Neuron (in vitro differentiated cells): ENCODE measurements around the gene HOXB4.

ENCODE experiments used
- H2AFZ ChIP-seq: one replicate; pipeline ENCODE4 v1.6.1; 2013; ENCODE audit warnings: low read depth, mild to moderate bottlenecking, inconsistent platforms, low read length, moderate library complexity
- H3K27me3 ChIP-seq: one replicate; pipeline ENCODE4 v1.6.1; 2013; ENCODE audit warnings: low read length; ENCODE audit not compliant: insufficient read depth
- H3K36me3 ChIP-seq: one replicate; pipeline ENCODE4 v1.6.1; 2013; ENCODE audit warnings: low read length; ENCODE audit not compliant: insufficient read depth
- H3K4me1 ChIP-seq: one replicate; pipeline ENCODE4 v1.6.1; 2013; ENCODE audit warnings: low read length; ENCODE audit not compliant: insufficient read depth
- H3K4me3 ChIP-seq: 2 replicates; pipeline ENCODE4 v1.5.1; 2013; ENCODE audit warnings: mild to moderate bottlenecking, low read length, moderate library complexity
- H3K9me3 ChIP-seq: one replicate; pipeline ENCODE4 v1.6.1; 2013; ENCODE audit warnings: low read length

Gene HOXB4

DNA sequence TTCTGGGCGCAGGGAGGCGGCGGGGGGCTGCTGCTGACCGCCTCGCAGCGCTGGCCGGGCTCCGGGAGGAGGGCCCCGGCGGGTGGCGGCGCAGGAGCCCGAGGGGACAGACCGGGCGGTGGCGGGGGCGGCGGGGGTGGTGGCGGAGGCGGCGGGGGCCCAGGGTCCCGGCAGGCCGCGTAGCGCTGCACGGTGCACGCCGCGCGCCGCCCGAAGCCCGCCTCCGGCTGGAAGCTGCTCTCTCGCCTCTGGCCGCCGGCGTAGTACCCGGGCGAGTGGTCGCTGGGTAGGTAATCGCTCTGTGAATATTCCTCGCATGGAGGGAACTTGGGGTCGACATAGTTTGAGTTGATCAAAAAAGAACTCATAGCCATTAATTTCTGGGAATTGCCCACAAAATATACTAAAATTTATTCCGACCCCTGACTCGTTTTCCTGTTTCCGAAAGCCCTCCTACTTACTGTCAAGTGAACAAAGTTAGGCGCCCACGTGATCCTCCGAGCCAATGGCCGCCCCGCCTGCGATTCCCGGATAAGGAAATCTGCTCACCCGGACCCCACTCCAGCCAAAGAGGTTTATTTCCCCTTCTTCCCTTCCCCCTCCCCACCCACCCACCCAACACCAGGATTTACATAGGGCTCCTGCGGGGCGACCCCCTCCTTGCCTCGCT lies at the start of gene HOXB4:
HOXB4 (minus strand) TSS at position 405 of the 670 bp plus-strand sequence; CDS start at position 374, 31 bp downstream.
- H3K27me3 ChIP-seq, result peaks cover 92% of the 10 kb centered on the region
- H3K4me1 ChIP-seq, result no peaks in the 10 kb centered on the region

GRCh38 chr17:48627118-48627597 lies 49.0 kb upstream of the HOXB4 start:
- H3K36me3 ChIP-seq, result no peaks in the 10 kb centered on the region
- H2AFZ ChIP-seq, result no peak overlapping the region
- peaks cover 5% of the 10 kb centered on the region for H3K4me1 ChIP-seq
- no peak overlapping the region for H3K4me3 ChIP-seq
- H3K9me3 ChIP-seq, result no peaks in the 10 kb centered on the region
- peaks cover 98% of the 10 kb centered on the region for H3K27me3 ChIP-seq

More for the DNA sequence above, at the start of gene HOXB4:
- no peak within 1 kb of the TSS for H2AFZ ChIP-seq
- H3K9me3 ChIP-seq, result no peaks in the 10 kb centered on the region
- no peaks in the 10 kb centered on the region for H3K36me3 ChIP-seq
- peak within 1 kb of the TSS; percentile 36 for H3K4me3 ChIP-seq

DNA sequence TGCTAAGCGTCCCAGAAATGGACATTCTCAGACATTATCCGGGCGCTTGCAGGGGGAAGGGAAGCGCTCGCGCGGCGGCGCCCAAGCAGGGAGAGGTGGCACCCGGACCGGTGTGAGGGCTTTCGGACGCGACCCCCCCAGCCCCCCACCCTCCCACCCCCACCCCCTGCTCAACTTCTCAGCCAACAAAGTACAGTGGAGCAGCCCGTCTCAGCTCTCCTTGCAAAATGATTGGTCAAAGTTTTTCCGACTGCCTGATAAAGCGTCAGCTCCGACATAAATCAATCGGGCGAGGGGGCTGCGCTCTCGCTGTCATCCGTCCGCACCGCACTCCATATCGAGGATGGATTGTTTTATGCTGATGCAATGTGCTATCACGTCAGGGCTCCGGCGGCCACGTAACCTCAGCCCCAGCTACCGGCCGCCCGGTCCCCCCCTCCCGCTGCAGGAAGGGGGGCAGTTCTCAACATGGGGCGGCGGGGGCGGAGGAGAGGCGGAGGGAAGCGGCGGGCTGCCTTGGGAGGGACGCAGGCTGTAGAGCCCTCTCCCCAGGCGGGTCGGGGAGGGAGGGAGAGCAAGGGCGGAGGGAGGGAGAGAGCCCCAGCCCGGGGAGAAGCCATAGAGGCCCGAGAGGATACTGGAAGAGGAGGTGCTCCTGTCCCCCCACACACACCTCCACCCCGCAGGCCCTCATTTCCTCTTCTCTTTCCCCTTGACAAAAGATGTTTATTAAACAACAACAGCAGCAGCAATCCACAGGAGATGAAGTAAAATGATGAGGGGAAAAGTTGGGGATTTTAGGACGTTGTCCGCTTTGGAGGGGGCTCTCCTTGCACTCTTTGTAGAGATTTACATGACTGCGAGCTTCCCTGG lies 48.3 kb upstream of the HOXB4 start, which contains the start of gene HOXB9:
HOXB9 (minus strand) TSS at position 114 of the 873 bp plus-strand sequence; CDS start at position 25, 89 bp downstream.
- H2AFZ ChIP-seq, result no peak within 1 kb of the TSS
- H3K27me3 ChIP-seq, result peaks cover 98% of the 10 kb centered on the region
- H3K9me3 ChIP-seq, result no peaks in the 10 kb centered on the region
- peaks cover 5% of the 10 kb centered on the region for H3K4me1 ChIP-seq
- H3K4me3 ChIP-seq, result no peak within 1 kb of the TSS
- H3K36me3 ChIP-seq, result no peaks in the 10 kb centered on the region

DNA sequence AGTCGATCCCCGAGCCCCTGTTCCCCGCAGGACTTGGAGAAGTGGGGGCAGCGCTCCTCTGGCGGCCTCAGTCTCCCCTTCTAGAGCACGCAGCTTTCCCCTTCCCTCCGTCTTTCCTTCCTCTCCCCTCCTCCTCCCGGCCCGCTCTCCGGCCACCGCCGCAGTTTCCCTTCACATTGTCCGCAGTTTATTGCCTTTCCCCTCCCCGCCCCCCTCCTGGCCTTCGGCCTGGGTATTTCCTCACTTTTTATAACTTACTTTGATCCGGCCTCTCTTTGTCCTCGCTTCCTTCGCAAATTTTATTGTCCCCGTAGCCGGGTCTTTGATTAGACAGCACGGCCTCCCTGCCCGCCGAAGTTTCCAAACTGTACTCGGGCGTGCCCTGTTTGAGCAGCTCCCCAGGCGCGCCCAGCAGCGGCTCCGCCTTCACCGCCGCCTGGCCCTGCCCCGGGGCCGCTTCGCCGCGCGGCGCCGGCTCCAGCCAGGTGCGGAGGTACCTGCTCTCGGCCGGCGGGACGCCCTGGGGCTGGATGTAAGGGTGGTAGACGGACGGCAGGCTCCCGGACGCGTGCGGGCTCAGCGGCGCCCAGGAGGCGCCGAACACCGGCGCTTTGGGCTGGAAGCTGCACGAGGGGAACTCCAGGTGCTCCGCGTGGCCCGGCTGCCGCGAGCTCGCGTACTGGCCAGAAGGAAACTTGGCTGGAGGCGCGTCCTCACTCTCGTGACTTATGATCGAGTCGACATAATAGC lies 47.5 kb upstream of the HOXB4 start:
- no peak overlapping the region for H3K4me3 ChIP-seq
- peaks cover 98% of the 10 kb centered on the region for H3K27me3 ChIP-seq

GRCh38 chr17:48624544-48625494 lies 46.7 kb upstream of the HOXB4 start:
- no peak overlapping the region for H3K4me3 ChIP-seq
- H3K9me3 ChIP-seq, result no peaks in the 10 kb centered on the region
- H3K27me3 ChIP-seq, result peaks cover 98% of the 10 kb centered on the region
- H2AFZ ChIP-seq, result no peak overlapping the region
- H3K4me1 ChIP-seq, result peaks cover 5% of the 10 kb centered on the region
- no peaks in the 10 kb centered on the region for H3K36me3 ChIP-seq

More for the DNA sequence above, 47.5 kb upstream of the HOXB4 start:
- H2AFZ ChIP-seq, result no peak overlapping the region
- peaks cover 5% of the 10 kb centered on the region for H3K4me1 ChIP-seq
- no peaks in the 10 kb centered on the region for H3K36me3 ChIP-seq
- H3K9me3 ChIP-seq, result no peaks in the 10 kb centered on the region

GRCh38 chr17:48624118-48624517 lies 46.0 kb upstream of the HOXB4 start:
- Histone ChIP-seq H3K27me3 (peaks cover 98% of the 10 kb centered on the region), H3K4me3 (no peak overlapping the region), H3K4me1 (peaks cover 5% of the 10 kb centered on the region), H3K36me3 (no peaks in the 10 kb centered on the region), H3K9me3 (no peaks in the 10 kb centered on the region), H2AFZ (no peak overlapping the region)

GRCh38 chr17:48623583-48623982 lies 45.4 kb upstream of the HOXB4 start:
- Histone ChIP-seq H3K27me3 (peaks cover 97% of the 10 kb centered on the region), H3K4me1 (peaks cover 5% of the 10 kb centered on the region), H3K4me3 (no peak overlapping the region), H3K9me3 (no peaks in the 10 kb centered on the region), H2AFZ (no peak overlapping the region), H3K36me3 (no peaks in the 10 kb centered on the region)

GRCh38 chr17:48622857-48623256 lies 44.7 kb upstream of the HOXB4 start:
- Histone ChIP-seq H3K4me3 (no peak overlapping the region), H3K27me3 (peaks cover 97% of the 10 kb centered on the region), H3K4me1 (peaks cover 5% of the 10 kb centered on the region), H3K36me3 (no peaks in the 10 kb centered on the region), H2AFZ (no peak overlapping the region), H3K9me3 (no peaks in the 10 kb centered on the region)

GRCh38 chr17:48621410-48622392 lies 43.6 kb upstream of the HOXB4 start:
- Histone ChIP-seq H3K4me1 (peaks cover 5% of the 10 kb centered on the region), H3K27me3 (peaks cover 98% of the 10 kb centered on the region), H3K9me3 (no peaks in the 10 kb centered on the region), H3K4me3 (no peak overlapping the region), H3K36me3 (no peaks in the 10 kb centered on the region), H2AFZ (no peak overlapping the region)

- no peaks in the 10 kb centered on the region for H3K36me3 ChIP-seq
- H3K27me3 ChIP-seq, result peaks cover 99% of the 10 kb centered on the region
- peaks cover 5% of the 10 kb centered on the region for H3K4me1 ChIP-seq
- no peak overlapping the region for H3K4me3 ChIP-seq
- no peaks in the 10 kb centered on the region for H3K9me3 ChIP-seq
- H2AFZ ChIP-seq, result no peak overlapping the region
Measured at GRCh38 chr17:48620461-48621139, 42.5 kb upstream of the HOXB4 start.
